WTC11 (cell line): ENCODE results near the gene PRELID2. TPM values are rescaled to one million over a fixed set of nuclear protein-coding genes. Genes with fewer than 3 reads are reported as not detected.

ENCODE experiments used
- ATAC-seq: fragments of 200-7000 bp; cut with Tn5 transposase; 2 replicates; pipeline ENCODE4 v1.10.0; 2021; ENCODE audit warnings: mild to moderate bottlenecking, moderate library complexity
- CTCF ChIA-PET: fragments of 300-600 bp; sonication (Branson Sonifier 250); formaldehyde crosslinking; loops from one replicate; lab custom pipeline; 2021; ENCODE audit warnings: antibody characterized with exemption; lab: Charles Lee
- POLR2A ChIA-PET: fragments of 350-600 bp; sonication (Branson Sonifier 250); formaldehyde crosslinking; loops from one replicate; lab custom pipeline; 2021; ENCODE audit warnings: antibody characterized with exemption; lab: Charles Lee
- DNase-seq: peaks from one replicate; pipeline ENCODE4 v3.0.0; 2021; ENCODE audit warnings: low spot score
- H3K27ac Mint-ChIP-seq: 2 replicates; pipeline ENCODE4 v1.8.0; 2021; ENCODE audit warnings: mixed read lengths
- H3K27me3 Mint-ChIP-seq: 2 replicates; pipeline ENCODE4 v1.8.0; 2021; ENCODE audit warnings: low read depth, mild to moderate bottlenecking, moderate library complexity, mixed read lengths
- H3K36me3 Mint-ChIP-seq: 2 replicates; pipeline ENCODE4 v1.8.0; 2021; ENCODE audit warnings: mixed read lengths
- H3K4me1 Mint-ChIP-seq: 2 replicates; pipeline ENCODE4 v1.8.0; 2022; ENCODE audit warnings: mixed read lengths
- H3K4me3 Mint-ChIP-seq: 2 replicates; pipeline ENCODE4 v1.8.0; 2021; ENCODE audit warnings: mild to moderate bottlenecking, moderate library complexity, mixed read lengths
- H3K9me3 Mint-ChIP-seq: 2 replicates; pipeline ENCODE4 v1.8.0; 2021; ENCODE audit warnings: mixed read lengths
- ATF1 ChIP-seq: sonication (generic); formaldehyde crosslinking; IDR thresholded peaks from 2 replicates; pipeline ENCODE4 v1.8.1; 2023; ENCODE audit warnings: mild to moderate bottlenecking, moderate library complexity, missing genetic modification reagents
- CBFB ChIP-seq: sonication (generic); formaldehyde crosslinking; IDR thresholded peaks from 2 replicates; pipeline ENCODE4 v1.8.1; 2022; ENCODE audit warnings: mild to moderate bottlenecking, low read depth, missing genetic modification reagents
- FOXJ3 ChIP-seq: sonication (generic); formaldehyde crosslinking; IDR thresholded peaks from 2 replicates; pipeline ENCODE4 v1.9.0; 2021; ENCODE audit warnings: missing genetic modification reagents, mild to moderate bottlenecking, borderline replicate concordance
- FOXP1 ChIP-seq: sonication (generic); formaldehyde crosslinking; IDR thresholded peaks from 2 replicates; pipeline ENCODE4 v1.8.0; 2022; ENCODE audit warnings: missing genetic modification reagents, mild to moderate bottlenecking, moderate library complexity, borderline replicate concordance
- JAZF1 ChIP-seq: fragments of 250-450 bp; sonication (Bioruptor Pico); IDR thresholded peaks from 2 replicates; pipeline ENCODE4 v1.9.0; 2021; ENCODE audit warnings: moderate library complexity, mild to moderate bottlenecking, inconsistent platforms
- JUN ChIP-seq: sonication (generic); formaldehyde crosslinking; IDR thresholded peaks from 2 replicates; pipeline ENCODE4 v1.8.0; 2023; ENCODE audit warnings: mild to moderate bottlenecking, missing genetic modification reagents
- KAT7 ChIP-seq: sonication (generic); formaldehyde crosslinking; IDR thresholded peaks from 2 replicates; pipeline ENCODE4 v1.8.1; 2023; ENCODE audit warnings: missing genetic modification reagents, mild to moderate bottlenecking, borderline replicate concordance
- NFATC4 ChIP-seq: fragments of 250-450 bp; sonication (Bioruptor Pico); IDR thresholded peaks from 2 replicates; pipeline ENCODE4 v1.9.0; 2021; ENCODE audit warnings: mild to moderate bottlenecking
- NFE2L1 ChIP-seq: sonication (generic); formaldehyde crosslinking; IDR thresholded peaks from 2 replicates; pipeline ENCODE4 v1.8.1; 2023; ENCODE audit warnings: missing genetic modification reagents
- NR3C1 ChIP-seq: sonication (generic); formaldehyde crosslinking; conservative IDR thresholded peaks from 2 replicates; pipeline ENCODE4 v1.8.1; 2023; ENCODE audit warnings: low read depth, mild to moderate bottlenecking, missing genetic modification reagents
- PRRX2 ChIP-seq: fragments of 250-450 bp; sonication (Bioruptor Pico); IDR thresholded peaks from 2 replicates; pipeline ENCODE4 v1.8.0; 2021; ENCODE audit warnings: mild to moderate bottlenecking
- RORB ChIP-seq: fragments of 250-450 bp; sonication (Bioruptor Pico); IDR thresholded peaks from 2 replicates; pipeline ENCODE4 v1.9.0; 2021; ENCODE audit warnings: mild to moderate bottlenecking
- TEAD4 ChIP-seq: sonication (generic); formaldehyde crosslinking; IDR thresholded peaks from 2 replicates; pipeline ENCODE4 v1.8.0; 2022; ENCODE audit warnings: mild to moderate bottlenecking, missing genetic modification reagents
- ZNF416 ChIP-seq: fragments of 250-450 bp; sonication (Bioruptor Pico); IDR thresholded peaks from 2 replicates; pipeline ENCODE4 v1.9.0; 2021; ENCODE audit warnings: mild to moderate bottlenecking, inconsistent platforms
- total RNA-seq: library from RNA; stranded (reverse); gene quantifications from 3 replicates; pipeline ENCODE4 v1.2.3, GENCODE V29; 2021
- TF ChIP-seq, protein P1 (sequence below): fragments of 250-450 bp; sonication (Bioruptor Pico); IDR thresholded peaks from 2 replicates; pipeline ENCODE4 v1.9.0; 2021; ENCODE audit warnings: mild to moderate bottlenecking, borderline replicate concordance
- TF ChIP-seq, protein P2 (sequence below): sonication (generic); formaldehyde crosslinking; IDR thresholded peaks from 2 replicates; pipeline ENCODE4 v1.8.0; 2023; ENCODE audit warnings: mild to moderate bottlenecking, missing genetic modification reagents
- TF ChIP-seq, protein P3 (sequence below): sonication (generic); formaldehyde crosslinking; IDR thresholded peaks from 2 replicates; pipeline ENCODE4 v1.8.0; 2022; ENCODE audit warnings: mild to moderate bottlenecking, missing genetic modification reagents
- TF ChIP-seq, protein P4 (sequence below): sonication (generic); formaldehyde crosslinking; IDR thresholded peaks from 2 replicates; pipeline ENCODE4 v1.8.1; 2022; ENCODE audit warnings: mild to moderate bottlenecking, moderate library complexity, missing genetic modification reagents

PRELID2 gene
- total RNA-seq, 1 experiment from 2014 or later = 10.0 TPM

DNA sequence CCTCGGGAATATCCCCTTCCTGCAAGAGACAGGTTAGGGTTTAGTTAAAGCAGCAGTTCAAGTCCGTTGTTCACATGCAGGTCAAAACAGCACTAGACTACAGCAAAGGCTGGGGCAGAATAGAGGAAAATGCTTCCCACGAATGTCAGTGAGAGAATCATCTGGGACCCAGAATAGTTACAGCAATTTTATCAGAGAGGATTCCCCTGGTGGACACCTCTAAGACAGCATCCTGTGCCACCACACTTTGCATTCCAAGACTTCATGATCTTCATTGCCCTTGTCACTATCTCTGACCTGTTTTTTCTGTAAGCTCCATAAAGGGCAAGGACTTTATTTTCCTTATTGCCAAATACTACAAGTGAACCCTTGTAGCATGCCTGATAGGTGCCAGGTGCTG lies 24.8 kb upstream of the PRELID2 start:
- no peaks in the 10 kb centered on the region; the same call in 1 of the 2 replicates for H3K27me3 Mint-ChIP-seq
- H3K9me3 Mint-ChIP-seq = peaks cover 5% of the 10 kb centered on the region; the same call in 1 of the 2 replicates
- no peak overlapping the region for H3K4me3 Mint-ChIP-seq
- ChIA-PET CTCF (interaction anchor here (0.8 to 1.0 kb wide), 2 partner anchors 26 to 28 kb away, joined by 3 to 4 read pairs; no protein-coding TSS in a partner anchor), POLR2A (no interaction called here)
- no peak for DNase-seq
- H3K27ac Mint-ChIP-seq = no peak overlapping the region
- ATAC-seq = 0 out of 2 replicates have a peak, but pooled peaks have one; percentile 14
- H3K4me1 Mint-ChIP-seq = peaks cover 19% of the 10 kb centered on the region
- no peaks in the 10 kb centered on the region for H3K36me3 Mint-ChIP-seq
- TF ChIP-seq NR3C1 (CRISPR knock-in tag) (no peak), TEAD4 (CRISPR knock-in tag) (no peak), JAZF1 (no peak), CBFB (CRISPR knock-in tag) (no peak), PRRX2 (CRISPR knock-in tag) (no peak), ATF1 (no peak), JUN (no peak)
- TF ChIP-seq, protein P1, sequence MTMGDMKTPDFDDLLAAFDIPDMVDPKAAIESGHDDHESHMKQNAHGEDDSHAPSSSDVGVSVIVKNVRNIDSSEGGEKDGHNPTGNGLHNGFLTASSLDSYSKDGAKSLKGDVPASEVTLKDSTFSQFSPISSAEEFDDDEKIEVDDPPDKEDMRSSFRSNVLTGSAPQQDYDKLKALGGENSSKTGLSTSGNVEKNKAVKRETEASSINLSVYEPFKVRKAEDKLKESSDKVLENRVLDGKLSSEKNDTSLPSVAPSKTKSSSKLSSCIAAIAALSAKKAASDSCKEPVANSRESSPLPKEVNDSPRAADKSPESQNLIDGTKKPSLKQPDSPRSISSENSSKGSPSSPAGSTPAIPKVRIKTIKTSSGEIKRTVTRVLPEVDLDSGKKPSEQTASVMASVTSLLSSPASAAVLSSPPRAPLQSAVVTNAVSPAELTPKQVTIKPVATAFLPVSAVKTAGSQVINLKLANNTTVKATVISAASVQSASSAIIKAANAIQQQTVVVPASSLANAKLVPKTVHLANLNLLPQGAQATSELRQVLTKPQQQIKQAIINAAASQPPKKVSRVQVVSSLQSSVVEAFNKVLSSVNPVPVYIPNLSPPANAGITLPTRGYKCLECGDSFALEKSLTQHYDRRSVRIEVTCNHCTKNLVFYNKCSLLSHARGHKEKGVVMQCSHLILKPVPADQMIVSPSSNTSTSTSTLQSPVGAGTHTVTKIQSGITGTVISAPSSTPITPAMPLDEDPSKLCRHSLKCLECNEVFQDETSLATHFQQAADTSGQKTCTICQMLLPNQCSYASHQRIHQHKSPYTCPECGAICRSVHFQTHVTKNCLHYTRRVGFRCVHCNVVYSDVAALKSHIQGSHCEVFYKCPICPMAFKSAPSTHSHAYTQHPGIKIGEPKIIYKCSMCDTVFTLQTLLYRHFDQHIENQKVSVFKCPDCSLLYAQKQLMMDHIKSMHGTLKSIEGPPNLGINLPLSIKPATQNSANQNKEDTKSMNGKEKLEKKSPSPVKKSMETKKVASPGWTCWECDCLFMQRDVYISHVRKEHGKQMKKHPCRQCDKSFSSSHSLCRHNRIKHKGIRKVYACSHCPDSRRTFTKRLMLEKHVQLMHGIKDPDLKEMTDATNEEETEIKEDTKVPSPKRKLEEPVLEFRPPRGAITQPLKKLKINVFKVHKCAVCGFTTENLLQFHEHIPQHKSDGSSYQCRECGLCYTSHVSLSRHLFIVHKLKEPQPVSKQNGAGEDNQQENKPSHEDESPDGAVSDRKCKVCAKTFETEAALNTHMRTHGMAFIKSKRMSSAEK (CRISPR knock-in tag) = no peak
- TF ChIP-seq, protein P2, sequence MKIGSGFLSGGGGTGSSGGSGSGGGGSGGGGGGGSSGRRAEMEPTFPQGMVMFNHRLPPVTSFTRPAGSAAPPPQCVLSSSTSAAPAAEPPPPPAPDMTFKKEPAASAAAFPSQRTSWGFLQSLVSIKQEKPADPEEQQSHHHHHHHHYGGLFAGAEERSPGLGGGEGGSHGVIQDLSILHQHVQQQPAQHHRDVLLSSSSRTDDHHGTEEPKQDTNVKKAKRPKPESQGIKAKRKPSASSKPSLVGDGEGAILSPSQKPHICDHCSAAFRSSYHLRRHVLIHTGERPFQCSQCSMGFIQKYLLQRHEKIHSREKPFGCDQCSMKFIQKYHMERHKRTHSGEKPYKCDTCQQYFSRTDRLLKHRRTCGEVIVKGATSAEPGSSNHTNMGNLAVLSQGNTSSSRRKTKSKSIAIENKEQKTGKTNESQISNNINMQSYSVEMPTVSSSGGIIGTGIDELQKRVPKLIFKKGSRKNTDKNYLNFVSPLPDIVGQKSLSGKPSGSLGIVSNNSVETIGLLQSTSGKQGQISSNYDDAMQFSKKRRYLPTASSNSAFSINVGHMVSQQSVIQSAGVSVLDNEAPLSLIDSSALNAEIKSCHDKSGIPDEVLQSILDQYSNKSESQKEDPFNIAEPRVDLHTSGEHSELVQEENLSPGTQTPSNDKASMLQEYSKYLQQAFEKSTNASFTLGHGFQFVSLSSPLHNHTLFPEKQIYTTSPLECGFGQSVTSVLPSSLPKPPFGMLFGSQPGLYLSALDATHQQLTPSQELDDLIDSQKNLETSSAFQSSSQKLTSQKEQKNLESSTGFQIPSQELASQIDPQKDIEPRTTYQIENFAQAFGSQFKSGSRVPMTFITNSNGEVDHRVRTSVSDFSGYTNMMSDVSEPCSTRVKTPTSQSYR (CRISPR knock-in tag) = no peak

GRCh38 chr5:145859453-145859852 lies 24.3 kb upstream of the PRELID2 start:
- TF ChIP-seq, protein P3, sequence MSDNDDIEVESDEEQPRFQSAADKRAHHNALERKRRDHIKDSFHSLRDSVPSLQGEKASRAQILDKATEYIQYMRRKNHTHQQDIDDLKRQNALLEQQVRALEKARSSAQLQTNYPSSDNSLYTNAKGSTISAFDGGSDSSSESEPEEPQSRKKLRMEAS (CRISPR knock-in tag) = no peak
- ChIA-PET CTCF (interaction anchor here (0.6 to 1.0 kb wide), 2 partner anchors 26 to 46 kb away, joined by 3 read pairs; no protein-coding TSS in a partner anchor), POLR2A (no interaction called here)
- Mint-ChIP-seq H3K27ac (no peak overlapping the region), H3K4me1 (peaks cover 23% of the 10 kb centered on the region), H3K9me3 (peaks cover under 1% of the 10 kb centered on the region; the same call in 1 of the 2 replicates), H3K4me3 (no peak overlapping the region), H3K27me3 (no peaks in the 10 kb centered on the region; the same call in 1 of the 2 replicates), H3K36me3 (no peaks in the 10 kb centered on the region)
- DNase-seq (no peak), ATAC-seq (no peak)

DNA sequence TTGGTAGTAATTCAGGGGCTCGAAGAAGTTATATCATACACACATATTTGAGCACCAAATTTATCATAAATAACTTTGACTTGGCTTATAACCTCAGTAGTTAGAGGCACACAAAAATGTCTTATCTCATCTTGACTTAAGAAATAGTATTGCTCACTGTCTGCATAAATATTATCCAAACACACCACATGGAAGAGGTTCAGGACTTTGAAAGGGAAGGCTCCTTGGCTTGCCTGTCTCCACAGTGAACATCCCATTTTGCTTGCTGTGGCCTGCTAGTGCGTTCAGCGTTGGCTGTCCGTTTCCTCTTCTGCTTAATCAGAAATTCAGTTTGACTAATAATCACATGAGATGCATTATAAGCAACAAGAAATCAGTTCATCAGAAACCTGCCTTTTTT lies 23.8 kb upstream of the PRELID2 start:
- H3K27me3 Mint-ChIP-seq = no peaks in the 10 kb centered on the region
- H3K36me3 Mint-ChIP-seq = no peaks in the 10 kb centered on the region
- TF ChIP-seq RORB (CRISPR knock-in tag) = no peak
- TF ChIP-seq ATF1 = no peak
- TF ChIP-seq NFATC4 = no peak
- H3K4me3 Mint-ChIP-seq = no peak overlapping the region
- peaks cover 24% of the 10 kb centered on the region for H3K4me1 Mint-ChIP-seq
- ATAC-seq (no peak), DNase-seq (no peak)
- CTCF ChIA-PET = interaction anchor here (0.6 kb wide), 1 partner anchor 46 kb away, joined by 3 read pairs; no protein-coding TSS in a partner anchor
- H3K27ac Mint-ChIP-seq = no peak overlapping the region
- POLR2A ChIA-PET = no interaction called here
- H3K9me3 Mint-ChIP-seq = no peaks in the 10 kb centered on the region

DNA sequence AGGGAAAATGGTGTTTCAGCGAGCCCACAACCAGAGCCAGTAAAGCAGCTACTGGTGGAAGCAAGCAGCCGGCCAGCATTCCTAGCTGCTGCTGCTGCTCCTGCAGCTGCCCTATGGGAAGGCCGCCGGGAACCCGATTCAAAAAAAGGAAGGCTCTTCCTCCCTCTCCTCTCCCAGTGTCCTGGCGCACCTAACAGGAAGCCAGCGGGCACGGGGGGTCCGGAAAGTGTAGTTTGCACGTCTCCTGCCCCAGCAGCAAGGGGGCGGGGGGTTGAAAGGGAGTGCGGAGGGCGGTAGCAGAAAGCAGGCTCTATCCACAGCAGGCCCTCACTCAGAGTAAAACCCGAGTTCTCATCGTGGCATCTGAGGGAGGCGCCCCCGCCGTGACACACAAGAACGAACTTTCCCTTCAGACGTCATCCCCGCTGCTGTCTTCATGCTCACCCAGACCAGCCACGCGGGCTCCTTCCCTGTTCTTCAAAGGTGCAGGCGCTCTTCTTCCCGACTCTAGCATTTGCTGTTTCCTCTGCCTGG lies 21.2 kb upstream of the PRELID2 start:
- Mint-ChIP-seq H3K27me3 (no peaks in the 10 kb centered on the region), H3K36me3 (no peaks in the 10 kb centered on the region), H3K4me3 (peak overlapping the region; percentile 73), H3K27ac (peak overlapping the region; percentile 89), H3K4me1 (peaks cover 24% of the 10 kb centered on the region), H3K9me3 (no peaks in the 10 kb centered on the region)
- ATAC-seq (peak; percentile 90), DNase-seq (peak; percentile 73)
- ChIA-PET POLR2A (no interaction called here), CTCF (interaction anchor here (0.5 to 2.0 kb wide), 8 partner anchors 31 to 184 kb away, joined by 3 to 11 read pairs (median 4); no protein-coding TSS in a partner anchor)
- TF ChIP-seq FOXJ3 (CRISPR knock-in tag) = no peak
- TF ChIP-seq FOXP1 (CRISPR knock-in tag) = peak; percentile 43; the same call in 1 of the 2 replicates
- TF ChIP-seq, protein P4, sequence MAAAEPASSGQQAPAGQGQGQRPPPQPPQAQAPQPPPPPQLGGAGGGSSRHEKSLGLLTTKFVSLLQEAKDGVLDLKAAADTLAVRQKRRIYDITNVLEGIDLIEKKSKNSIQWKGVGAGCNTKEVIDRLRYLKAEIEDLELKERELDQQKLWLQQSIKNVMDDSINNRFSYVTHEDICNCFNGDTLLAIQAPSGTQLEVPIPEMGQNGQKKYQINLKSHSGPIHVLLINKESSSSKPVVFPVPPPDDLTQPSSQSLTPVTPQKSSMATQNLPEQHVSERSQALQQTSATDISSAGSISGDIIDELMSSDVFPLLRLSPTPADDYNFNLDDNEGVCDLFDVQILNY (CRISPR knock-in tag) = peak; percentile 24; the same call in 1 of the 2 replicates
- no peak for TF ChIP-seq ZNF416
- TF ChIP-seq KAT7 = no peak
- TF ChIP-seq NFE2L1 (CRISPR knock-in tag) = no peak
